GM12872 (cell line): ENCODE measurements around the gene CFAP97D1.

ENCODE experiments used
- TF ChIP-seq, protein P1 (sequence below): IDR thresholded peaks from 3 replicates; pipeline ENCODE4 v1.5.1; 2011; ENCODE audit warnings: low read depth, mild to moderate bottlenecking, low read length, moderate library complexity; ENCODE audit not compliant: insufficient read depth

The CFAP97D1 gene

DNA sequence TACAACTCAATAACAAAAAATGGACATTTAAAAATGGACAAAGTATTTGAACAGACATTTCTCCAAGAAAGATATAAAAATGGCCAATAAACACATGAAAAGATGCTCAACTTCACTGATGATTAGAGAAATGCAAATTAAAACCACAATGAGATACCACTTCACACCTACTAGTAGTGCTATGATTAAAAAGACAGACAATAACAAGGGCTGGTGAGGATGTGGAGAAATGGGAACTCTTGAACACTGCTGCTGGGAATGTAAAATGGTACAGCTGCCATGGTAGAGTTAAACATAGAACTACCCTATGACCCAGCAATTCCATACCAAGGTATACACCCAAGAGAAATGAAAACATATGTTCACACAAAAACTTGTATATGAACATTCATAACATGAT is 24.9 kb downstream of the CFAP97D1 start:
- TF ChIP-seq, protein P1, sequence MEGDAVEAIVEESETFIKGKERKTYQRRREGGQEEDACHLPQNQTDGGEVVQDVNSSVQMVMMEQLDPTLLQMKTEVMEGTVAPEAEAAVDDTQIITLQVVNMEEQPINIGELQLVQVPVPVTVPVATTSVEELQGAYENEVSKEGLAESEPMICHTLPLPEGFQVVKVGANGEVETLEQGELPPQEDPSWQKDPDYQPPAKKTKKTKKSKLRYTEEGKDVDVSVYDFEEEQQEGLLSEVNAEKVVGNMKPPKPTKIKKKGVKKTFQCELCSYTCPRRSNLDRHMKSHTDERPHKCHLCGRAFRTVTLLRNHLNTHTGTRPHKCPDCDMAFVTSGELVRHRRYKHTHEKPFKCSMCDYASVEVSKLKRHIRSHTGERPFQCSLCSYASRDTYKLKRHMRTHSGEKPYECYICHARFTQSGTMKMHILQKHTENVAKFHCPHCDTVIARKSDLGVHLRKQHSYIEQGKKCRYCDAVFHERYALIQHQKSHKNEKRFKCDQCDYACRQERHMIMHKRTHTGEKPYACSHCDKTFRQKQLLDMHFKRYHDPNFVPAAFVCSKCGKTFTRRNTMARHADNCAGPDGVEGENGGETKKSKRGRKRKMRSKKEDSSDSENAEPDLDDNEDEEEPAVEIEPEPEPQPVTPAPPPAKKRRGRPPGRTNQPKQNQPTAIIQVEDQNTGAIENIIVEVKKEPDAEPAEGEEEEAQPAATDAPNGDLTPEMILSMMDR, result no peak

GRCh38 chr17:43808076-43808475 is 27.8 kb downstream of the CFAP97D1 start:
- TF ChIP-seq, protein P1, result no peak

GRCh38 chr17:43809121-43809520 is 28.9 kb downstream of the CFAP97D1 start:
- TF ChIP-seq, protein P1, result no peak

GRCh38 chr17:43810226-43810715 is 30.0 kb downstream of the CFAP97D1 start:
- TF ChIP-seq, protein P1, result no peak

- TF ChIP-seq, protein P1, result no peak
Observed at GRCh38 chr17:43810823-43811222, 30.6 kb downstream of the CFAP97D1 start.

DNA sequence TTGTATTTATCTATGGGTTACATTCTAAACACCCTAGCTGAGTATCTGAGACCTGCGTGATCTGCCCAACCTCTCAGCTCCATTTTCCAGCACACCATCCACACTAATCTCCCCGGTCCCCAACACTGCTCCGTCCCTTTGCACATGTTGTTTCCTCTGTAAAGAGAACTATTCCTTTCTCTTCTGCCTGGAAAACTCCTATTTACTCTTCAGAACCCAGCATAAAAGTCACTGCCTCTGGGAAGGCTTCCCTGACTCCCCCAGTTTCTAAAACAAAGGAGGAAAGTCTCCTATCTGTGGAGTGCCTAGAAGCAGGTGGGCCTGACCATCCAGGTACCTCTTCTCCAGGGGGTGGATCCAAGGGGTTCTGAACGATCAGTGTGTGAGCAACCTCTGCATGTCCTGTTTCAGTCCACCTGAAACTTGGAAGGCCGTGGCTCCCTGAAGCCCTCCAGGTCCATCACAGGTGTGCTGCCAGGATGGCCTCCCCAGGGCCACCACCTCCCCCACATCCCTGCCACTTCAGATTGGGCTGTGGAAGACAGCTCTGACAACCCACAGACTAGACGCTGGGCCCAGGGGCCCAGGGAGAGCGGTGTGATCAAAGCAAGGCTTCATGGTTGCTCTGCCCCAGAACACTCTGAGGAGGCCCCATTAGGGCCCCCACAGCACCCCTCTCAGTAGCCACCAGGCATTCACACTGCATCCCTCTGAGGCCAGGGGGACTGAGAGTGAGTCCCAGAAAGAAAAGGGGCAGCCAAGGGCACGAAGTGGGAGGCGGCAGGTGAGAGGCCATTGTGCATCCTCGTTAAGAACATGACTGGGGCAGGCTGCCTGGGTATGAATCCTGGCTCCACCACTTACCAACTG is 32.4 kb downstream of the CFAP97D1 start:
- TF ChIP-seq, protein P1, result no peak

DNA sequence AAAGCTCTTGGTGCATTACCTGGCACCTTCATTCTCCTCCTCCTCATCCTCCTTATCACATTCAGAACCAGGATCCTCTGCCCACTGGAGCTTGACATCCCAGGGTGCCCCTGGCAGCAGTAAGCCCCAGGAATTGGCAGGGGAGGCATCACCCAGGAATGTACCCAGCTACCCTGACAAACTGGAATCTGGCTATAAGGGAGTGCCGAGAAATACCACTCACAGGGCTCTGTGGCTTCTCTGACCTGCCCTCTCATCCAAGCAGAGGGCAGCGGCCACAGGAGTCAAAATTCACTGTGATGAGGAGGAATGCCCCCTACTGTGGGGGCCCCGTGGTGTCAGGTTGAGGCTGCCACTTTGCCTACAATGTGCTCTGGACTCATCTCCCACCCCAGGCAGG is 33.2 kb downstream of the CFAP97D1 start:
- TF ChIP-seq, protein P1, result no peak
